Central memory CD4-positive, alpha-beta T cell (primary cell): ENCODE results near the gene CFAP298.
A peak's percentile ranks its signal among the peaks of the same experiment; 100 is the strongest.

Experiments
- DNase-seq: peaks from one replicate; pipeline ENCODE4 v3.0.0; 2022

CFAP298 gene

DNA sequence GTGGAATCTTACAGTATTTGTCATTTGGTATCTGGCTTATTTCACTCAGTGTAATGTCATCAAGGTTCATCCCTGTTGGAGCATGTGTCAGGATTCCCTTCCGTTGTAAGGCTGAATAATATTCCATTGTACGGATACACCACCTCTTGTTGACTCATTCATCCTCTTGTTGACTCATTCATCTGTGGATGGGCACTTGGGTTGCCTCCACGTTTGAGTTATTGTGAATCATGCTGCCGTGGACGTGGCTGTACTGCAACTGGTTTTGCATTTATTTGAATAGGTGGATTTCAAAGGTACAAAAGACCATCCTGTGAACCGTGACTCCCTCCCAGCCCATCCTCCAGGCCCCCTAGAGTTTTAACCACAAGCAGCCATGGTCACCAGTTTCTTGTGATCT lies 15.0 kb downstream of the CFAP298 start:
- DNase-seq, result no peak

DNA sequence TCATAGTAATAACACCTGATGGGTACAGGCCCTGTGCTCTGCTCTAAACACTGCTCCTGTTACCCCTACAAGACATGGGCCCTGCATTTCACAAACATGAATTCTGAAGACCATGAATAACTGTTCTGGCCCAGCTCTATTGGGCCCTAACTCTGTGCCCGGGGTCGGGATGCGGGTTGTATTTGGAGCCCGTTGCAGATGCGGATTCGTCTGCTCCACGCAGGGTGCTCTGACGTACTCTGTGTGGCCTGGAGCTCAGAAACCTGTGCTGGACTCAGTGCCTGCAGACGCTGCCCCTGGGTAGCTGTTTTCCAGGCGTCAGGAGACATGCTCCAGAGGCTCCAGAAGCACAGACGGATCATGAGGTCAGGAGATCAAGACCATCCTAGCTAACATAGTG lies 16.7 kb downstream of the CFAP298 start:
- no peak for DNase-seq

DNA sequence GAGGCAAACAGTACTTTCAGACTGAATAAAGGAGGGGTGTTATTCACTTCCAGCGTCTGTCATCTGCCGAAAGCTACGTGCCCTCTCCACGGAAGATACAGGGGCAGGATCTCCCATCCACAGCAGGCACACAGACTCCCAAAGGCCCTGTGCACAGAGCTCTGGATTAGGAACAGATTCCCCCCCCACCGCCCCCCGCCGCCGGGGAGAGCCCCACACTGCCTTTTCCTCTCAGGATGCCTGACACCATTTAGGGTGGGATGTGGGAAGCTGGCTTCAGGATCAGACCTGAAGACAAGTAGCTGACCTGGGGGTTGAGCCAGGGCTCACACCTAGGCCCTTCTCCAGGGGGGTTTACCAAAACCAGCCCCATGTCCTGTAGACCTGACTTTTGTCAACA lies 18.5 kb downstream of the CFAP298 start:
- no peak for DNase-seq

DNA sequence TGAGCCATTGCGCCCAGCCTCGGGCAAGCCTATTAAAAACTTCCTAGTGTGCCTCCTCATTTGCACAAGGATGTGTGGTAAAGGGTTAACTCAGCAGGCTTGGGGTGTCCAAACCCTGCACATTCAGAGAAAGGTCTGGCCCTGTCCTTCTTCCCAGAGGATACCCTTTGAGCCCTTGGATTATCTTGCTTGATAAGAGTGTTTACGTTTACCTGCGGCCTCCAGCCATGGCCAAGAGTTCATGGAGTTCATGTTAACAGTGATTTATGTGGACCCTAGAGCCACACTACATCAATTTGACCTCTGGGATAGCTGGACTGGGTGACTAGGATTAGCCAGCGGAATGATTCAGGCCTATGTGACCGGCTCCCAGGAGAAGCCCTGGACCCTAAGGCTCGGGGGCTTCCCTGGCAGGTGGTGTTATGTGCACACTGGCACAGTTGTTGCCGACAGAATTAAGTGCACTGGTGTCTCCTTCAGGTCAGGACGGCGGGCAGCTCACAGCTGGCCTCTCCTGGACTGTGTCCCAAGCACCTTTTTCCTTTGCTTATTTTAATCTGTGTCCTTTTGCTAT lies 19.2 kb downstream of the CFAP298 start:
- no peak for DNase-seq

- no peak for DNase-seq
Measured at GRCh38 chr21:32590130-32590529, 22.0 kb downstream of the CFAP298 start.

DNA sequence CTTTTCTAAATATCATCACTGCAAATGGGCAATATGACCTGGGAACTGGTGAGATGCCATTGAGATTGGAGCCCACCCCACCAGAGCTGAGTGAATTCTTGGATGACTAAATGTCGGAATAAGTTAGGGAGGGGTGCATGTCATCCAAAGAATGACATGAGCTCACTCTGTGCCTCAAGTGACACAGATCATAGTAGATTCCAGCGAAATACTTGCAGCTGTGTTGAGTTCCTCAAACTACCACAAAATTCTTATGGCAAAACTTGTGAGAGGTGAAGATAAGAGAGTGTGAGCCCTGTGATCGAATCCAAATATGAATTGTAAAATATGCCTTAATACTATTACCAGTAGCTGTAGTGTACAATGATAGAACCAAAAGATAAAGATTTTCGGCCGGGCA lies 24.5 kb downstream of the CFAP298 start:
- DNase-seq, result no peak

GRCh38 chr21:32587120-32587519 lies 25.1 kb downstream of the CFAP298 start:
- DNase-seq, result no peak

GRCh38 chr21:32585970-32586369 lies 26.2 kb downstream of the CFAP298 start:
- DNase-seq, result no peak

- no peak for DNase-seq
Measured at GRCh38 chr21:32585042-32585710, 27.0 kb downstream of the CFAP298 start, which contains the start of gene TCP10L. Gene TCP10L (minus strand): TSS chr21:32585523. CDS start chr21:32584304, 1,219 bp downstream.

DNA sequence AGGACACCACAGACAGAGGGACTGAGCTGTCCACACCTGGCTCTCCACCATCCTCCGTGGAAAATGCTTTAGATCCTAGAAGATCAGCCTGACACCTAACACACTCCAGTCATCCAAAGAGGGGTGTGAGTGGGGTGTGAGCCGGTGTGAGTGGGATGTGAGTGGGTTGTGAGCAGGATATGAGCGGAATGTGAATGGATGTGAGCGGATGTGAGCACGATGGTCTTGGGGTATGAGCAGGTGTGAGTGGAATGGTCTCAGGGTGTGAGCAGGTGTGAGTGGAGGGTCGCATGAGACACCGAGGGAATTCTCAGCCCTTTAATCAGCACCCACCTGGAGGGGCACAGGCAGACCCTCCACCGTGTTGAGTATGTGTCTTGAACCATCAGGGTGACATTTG lies 27.7 kb downstream of the CFAP298 start:
- DNase-seq, result no peak

- no peak for DNase-seq
Measured at GRCh38 chr21:32581732-32582131, 30.4 kb downstream of the CFAP298 start.

GRCh38 chr21:32580949-32581348 lies 31.2 kb downstream of the CFAP298 start:
- no peak for DNase-seq

GRCh38 chr21:32578107-32578691 lies 34.0 kb downstream of the CFAP298 start:
- peak; percentile 10 for DNase-seq

GRCh38 chr21:32576011-32576410 lies 36.2 kb downstream of the CFAP298 start:
- DNase-seq, result no peak

GRCh38 chr21:32574946-32575925 lies 36.9 kb downstream of the CFAP298 start:
- no peak for DNase-seq

DNA sequence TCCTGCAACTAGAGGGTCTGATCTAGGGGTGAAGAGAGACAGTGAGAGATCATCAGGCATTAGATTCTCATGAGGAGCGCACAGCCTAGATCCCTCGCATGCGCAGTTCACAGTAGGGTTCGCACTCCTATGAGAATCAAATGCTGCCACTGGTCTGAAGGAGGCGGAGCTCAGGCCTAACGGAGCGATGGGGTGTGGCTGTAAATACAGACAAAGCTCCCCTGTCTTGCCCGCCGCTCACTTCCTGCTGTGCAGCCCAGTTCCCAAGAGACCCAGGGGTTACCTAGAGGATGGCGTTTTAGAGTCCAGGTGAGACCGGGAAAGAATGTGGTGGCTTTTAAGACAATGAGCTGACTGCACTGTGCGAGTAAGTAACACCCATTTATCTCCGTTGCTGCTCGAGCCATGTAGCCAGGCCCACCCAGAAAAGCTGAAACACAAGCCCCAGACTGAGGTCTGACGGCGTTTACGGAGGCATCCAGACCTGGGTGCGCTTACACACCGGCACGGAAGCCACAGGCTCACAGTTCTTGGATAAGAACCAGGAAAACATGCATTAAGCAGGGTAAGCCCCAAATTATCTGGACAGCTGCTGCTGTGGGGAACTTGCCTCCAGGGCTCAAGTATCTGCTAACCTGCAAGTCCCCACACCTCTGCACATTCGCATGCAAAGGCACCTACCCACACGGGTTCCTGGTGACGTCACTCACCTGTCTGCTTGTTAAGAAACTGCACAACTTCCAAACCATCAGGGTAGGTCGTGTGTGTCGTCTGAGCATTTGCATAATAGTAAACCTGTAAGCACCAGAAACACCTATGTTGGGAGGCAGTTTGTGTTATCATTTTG lies 39.4 kb downstream of the CFAP298 start:
- no peak for DNase-seq

DNA sequence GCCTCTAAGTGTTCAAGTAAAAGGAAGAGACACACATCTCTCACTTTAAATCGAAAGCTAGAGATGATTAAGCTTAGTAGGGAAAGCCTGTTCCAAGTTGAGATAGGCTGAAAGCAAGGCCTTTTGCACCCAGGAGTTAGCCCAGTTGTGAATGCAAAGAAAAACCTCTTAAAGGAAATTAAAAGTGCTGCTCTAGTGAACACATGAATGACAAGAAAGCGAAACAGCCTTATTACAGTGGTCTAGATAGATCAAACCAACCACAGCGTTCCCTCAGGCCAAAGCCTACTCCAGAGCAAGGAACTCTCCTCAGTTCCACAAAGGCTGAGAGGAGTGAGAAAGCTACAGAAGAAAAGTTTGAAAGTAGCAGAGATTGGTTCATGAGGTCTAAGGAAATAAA lies 41.7 kb downstream of the CFAP298 start:
- no peak for DNase-seq

- peak; percentile 84 for DNase-seq
Measured at GRCh38 chr21:32569261-32570230, 42.6 kb downstream of the CFAP298 start.

GRCh38 chr21:32567626-32568025 lies 44.6 kb downstream of the CFAP298 start:
- no peak for DNase-seq

DNA sequence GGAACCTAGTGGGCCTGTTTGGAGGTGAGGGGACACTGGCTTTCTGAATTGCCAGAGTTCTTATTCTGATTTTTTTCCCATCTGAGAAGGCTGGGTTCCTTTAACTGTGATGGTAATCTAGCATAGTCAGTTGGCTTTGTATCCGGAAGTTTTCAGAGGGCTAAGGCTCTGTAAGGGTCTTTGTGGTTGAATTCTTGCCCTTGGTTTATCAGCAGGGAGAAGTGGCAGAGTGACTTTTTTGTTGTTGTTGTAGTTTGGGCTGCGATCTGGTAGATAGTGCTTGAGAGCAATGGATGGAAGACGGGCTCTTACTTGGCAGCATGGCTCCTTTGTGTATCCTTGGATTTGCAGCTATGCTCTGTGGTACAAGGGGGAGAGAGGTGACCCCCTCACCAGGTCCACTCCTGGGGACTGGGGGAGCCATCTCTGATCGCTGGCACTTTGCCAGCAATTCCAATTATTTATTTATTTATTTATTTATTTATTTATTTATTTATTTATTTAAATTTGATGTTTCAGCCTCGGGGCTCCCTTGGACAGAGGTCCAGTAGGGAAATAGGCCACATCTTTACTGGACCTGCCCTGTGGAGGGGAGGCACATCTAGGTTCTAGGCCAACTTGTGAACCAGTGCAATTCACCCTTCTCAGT lies 45.3 kb downstream of the CFAP298 start:
- DNase-seq, result no peak
